GM19463 (cell line): ENCODE data around the gene CHSY1.

Source experiments
- ATAC-seq: cut with Tn5 transposase; IDR thresholded peaks from one replicate; pipeline ENCODE4 v1.9.1; 2021; ENCODE audit warnings: mild to moderate bottlenecking, moderate library complexity; ENCODE audit not compliant: unreplicated experiment

CHSY1 gene

GRCh38 chr15:101173233-101174119 lies 78.4 kb downstream of the CHSY1 start:
- no peak for ATAC-seq

- no peak for ATAC-seq
Observed at GRCh38 chr15:101172501-101173071, 79.3 kb downstream of the CHSY1 start.

GRCh38 chr15:101171954-101172353 lies 79.9 kb downstream of the CHSY1 start:
- ATAC-seq, result no peak

GRCh38 chr15:101170568-101171350 lies 81.1 kb downstream of the CHSY1 start:
- ATAC-seq, result no peak

GRCh38 chr15:101169495-101170071 lies 82.3 kb downstream of the CHSY1 start:
- no peak for ATAC-seq

- no peak for ATAC-seq
Observed at GRCh38 chr15:101168898-101169494, 82.9 kb downstream of the CHSY1 start.

- peak; percentile 12 for ATAC-seq
Observed at GRCh38 chr15:101168463-101168824, 83.4 kb downstream of the CHSY1 start.

GRCh38 chr15:101167753-101168462 lies 83.9 kb downstream of the CHSY1 start:
- peak; percentile 74 for ATAC-seq

- ATAC-seq, result no peak
Observed at GRCh38 chr15:101167411-101167752, 84.5 kb downstream of the CHSY1 start.

- no peak for ATAC-seq
Observed at GRCh38 chr15:101165905-101166471, 85.9 kb downstream of the CHSY1 start.

GRCh38 chr15:101162701-101163483 lies 89.0 kb downstream of the CHSY1 start:
- ATAC-seq, result no peak

- ATAC-seq, result no peak
Observed at GRCh38 chr15:101161656-101162055, 90.2 kb downstream of the CHSY1 start.

GRCh38 chr15:101159936-101160815 lies 91.7 kb downstream of the CHSY1 start:
- ATAC-seq, result no peak

- ATAC-seq, result no peak
Observed at GRCh38 chr15:101159096-101159935, 92.5 kb downstream of the CHSY1 start.

- no peak for ATAC-seq
Observed at GRCh38 chr15:101158166-101159095, 93.4 kb downstream of the CHSY1 start.

GRCh38 chr15:101157721-101158120 lies 94.1 kb downstream of the CHSY1 start:
- no peak for ATAC-seq
